GM06990 (cell line): ENCODE measurements around the gene PLBD2.

Experiments
- DNase-seq: peaks from one replicate; pipeline ENCODE4 v3.0.0-alpha.2; 2011; ENCODE audit not compliant: insufficient read length; ENCODE audit errors: extremely low read depth
- H3K27me3 ChIP-seq: replicated peaks from 2 replicates; pipeline ENCODE4 v1.6.0; 2011; ENCODE audit warnings: low read length; ENCODE audit not compliant: control insufficient read depth, insufficient read depth
- H3K36me3 ChIP-seq: 2 replicates; pipeline ENCODE4 v1.5.1; 2011; ENCODE audit warnings: low read length; ENCODE audit not compliant: control insufficient read depth, insufficient read depth
- H3K4me3 ChIP-seq: replicated peaks from 2 replicates; pipeline ENCODE4 v1.5.1; 2011; ENCODE audit warnings: low read depth, mild to moderate bottlenecking, control low read depth, low read length
- TF ChIP-seq, protein P1 (sequence below): IDR thresholded peaks from 2 replicates; pipeline ENCODE4 v1.5.1; 2011; ENCODE audit warnings: low read length, control low read depth, mild to moderate bottlenecking, inconsistent platforms; ENCODE audit not compliant: insufficient read depth, poor library complexity, severe bottlenecking

The PLBD2 gene

DNA sequence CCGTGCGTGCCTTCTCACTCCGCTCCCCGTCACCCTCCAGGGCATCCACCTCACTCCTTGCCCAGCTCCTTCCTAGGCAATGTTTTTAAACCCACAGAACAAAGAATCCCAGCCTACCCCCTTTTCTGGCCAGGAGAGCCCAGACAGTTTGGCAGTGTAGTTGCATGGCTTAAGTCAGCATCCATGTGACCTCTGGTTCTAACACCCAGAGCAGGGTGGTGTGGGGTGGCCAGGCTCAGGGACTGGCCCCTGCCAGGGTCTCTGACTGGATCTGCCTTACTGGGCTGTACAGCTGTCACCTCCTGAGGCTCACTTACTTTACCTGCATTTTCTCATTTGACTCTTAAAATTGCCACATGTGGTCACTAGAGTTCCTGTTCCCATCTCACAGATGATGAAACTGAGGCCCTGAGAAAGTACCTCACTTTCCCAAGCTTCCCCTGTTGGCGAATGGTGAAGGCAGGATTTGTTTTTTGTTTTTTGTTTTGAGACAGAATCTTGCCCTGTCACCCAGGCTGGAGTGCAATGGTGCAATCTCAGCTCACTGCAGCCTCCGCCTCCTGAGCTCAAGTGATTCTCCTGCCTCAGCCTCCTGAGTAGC is 27.0 kb downstream of the PLBD2 start:
- H3K27me3 ChIP-seq, result no peaks in the 10 kb centered on the region

DNA sequence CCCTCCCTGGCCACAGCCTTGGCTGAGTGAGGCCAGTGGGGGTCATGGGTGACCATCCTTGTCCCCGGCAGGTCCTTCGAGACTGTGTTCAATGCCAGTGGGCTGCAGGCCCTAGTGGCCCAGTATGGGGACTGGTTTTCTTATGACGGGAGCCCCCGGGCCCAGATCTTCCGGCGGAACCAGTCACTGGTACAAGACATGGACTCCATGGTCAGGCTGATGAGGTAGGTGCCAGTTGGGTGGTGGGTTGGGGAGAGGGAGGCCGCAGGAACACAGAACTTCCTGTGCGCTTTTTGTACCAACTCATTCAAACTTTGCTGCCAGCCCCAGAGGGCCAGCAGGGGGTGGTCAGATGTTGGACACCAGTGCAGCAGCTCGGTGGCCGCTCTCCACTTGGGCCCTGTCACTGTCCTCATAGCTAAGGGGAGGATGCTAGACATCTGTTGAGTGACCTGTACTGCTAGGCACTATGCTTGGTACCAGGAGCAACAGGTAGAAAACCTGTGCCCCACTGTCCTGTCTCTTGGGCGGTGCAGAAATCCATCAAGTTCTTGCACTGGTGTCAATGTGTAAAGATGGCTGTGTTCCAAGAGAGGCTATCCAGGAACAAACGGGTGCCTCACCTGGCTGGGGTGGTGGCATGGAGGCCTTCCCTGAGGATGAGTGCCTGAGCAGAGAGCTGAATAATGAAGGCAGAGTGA is 28.6 kb downstream of the PLBD2 start:
- no peak for DNase-seq
- TF ChIP-seq, protein P1, sequence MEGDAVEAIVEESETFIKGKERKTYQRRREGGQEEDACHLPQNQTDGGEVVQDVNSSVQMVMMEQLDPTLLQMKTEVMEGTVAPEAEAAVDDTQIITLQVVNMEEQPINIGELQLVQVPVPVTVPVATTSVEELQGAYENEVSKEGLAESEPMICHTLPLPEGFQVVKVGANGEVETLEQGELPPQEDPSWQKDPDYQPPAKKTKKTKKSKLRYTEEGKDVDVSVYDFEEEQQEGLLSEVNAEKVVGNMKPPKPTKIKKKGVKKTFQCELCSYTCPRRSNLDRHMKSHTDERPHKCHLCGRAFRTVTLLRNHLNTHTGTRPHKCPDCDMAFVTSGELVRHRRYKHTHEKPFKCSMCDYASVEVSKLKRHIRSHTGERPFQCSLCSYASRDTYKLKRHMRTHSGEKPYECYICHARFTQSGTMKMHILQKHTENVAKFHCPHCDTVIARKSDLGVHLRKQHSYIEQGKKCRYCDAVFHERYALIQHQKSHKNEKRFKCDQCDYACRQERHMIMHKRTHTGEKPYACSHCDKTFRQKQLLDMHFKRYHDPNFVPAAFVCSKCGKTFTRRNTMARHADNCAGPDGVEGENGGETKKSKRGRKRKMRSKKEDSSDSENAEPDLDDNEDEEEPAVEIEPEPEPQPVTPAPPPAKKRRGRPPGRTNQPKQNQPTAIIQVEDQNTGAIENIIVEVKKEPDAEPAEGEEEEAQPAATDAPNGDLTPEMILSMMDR, result no peak
- H3K27me3 ChIP-seq, result no peaks in the 10 kb centered on the region
- H3K4me3 ChIP-seq, result no peak overlapping the region
- H3K36me3 ChIP-seq, result peaks cover 2% of the 10 kb centered on the region

More for the DNA sequence above, 27.0 kb downstream of the PLBD2 start:
- no peak for DNase-seq
- H3K36me3 ChIP-seq, result peaks cover 2% of the 10 kb centered on the region
- TF ChIP-seq, protein P1, result no peak
- no peak overlapping the region for H3K4me3 ChIP-seq

DNA sequence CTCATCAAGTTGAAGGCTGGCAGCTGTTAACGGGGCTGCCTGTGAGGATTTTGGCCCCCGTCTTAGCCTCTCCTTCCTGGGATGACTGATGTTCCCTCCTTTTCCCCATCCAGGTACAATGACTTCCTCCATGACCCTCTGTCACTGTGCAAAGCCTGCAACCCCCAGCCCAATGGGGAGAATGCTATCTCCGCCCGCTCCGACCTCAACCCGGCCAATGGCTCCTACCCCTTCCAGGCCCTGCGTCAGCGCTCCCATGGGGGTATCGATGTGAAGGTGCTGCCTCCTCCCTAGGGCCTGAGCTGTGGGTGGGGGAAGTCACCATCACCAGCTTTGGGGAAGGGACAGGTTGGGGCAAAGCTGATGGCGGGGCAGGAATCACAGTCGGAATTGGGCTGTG is 29.2 kb downstream of the PLBD2 start:
- no peak for DNase-seq
- TF ChIP-seq, protein P1, result no peak
- peaks cover 2% of the 10 kb centered on the region for H3K36me3 ChIP-seq
- no peak overlapping the region for H3K4me3 ChIP-seq
- H3K27me3 ChIP-seq, result no peaks in the 10 kb centered on the region

DNA sequence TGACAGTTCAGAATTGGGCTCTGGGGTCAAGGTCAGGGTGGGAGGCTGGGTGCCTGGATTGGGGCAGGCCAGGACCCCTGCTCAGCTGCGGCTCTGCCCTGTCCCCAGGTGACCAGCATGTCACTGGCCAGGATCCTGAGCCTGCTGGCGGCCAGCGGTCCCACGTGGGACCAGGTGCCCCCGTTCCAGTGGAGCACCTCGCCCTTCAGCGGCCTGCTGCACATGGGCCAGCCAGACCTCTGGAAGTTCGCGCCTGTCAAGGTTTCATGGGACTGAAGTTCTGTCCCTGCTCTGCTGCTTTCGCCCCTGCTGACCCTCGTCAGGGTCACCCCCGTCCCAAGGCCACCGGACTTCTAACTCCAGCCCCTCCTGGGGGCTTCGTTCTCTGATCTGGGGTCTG is 30.0 kb downstream of the PLBD2 start:
- TF ChIP-seq, protein P1, result no peak

DNA sequence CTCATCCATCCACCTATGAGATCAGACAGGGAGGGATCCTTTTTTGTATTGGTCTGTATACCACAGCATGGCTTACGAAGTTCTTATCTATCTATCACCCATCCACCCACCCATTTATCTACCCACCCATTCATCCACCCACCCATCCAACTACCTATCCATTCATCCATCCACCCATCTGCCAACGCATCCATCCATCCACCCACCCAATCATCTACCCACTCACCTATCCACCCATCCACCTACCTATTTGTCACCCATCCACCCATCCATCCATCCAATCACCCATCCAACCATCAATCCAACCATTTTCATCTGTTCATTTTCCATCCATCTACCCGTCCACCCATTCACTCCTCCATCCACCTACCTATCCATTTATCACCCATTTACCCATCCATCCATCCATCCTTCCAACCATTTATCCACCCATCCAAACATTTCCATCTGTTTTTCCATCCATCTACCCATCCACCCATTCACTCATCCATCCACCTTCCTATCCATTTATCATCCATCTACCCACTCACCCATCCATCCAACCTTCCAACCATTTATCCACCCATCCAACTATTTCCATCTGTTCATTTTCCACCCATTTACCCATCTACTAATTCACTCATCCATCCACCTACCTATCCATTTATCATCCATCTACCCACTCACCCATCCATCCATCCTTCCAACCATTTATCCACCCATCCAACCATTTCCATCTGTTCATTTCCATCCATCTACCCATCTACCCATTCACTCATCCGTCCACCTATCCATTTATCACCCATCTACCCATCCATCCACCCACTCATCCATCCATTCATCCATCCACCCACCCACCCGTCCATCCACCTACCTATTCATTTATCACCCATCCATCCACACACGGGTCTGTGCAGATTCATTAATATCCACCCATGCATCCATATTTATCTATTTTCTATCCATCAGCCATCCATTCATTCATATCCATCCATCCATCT is 32.0 kb downstream of the PLBD2 start:
- no peak for DNase-seq
- TF ChIP-seq, protein P1, result no peak
- Histone ChIP-seq H3K27me3 (no peaks in the 10 kb centered on the region), H3K36me3 (peaks cover 2% of the 10 kb centered on the region), H3K4me3 (no peak overlapping the region)

More for the DNA sequence above, 30.0 kb downstream of the PLBD2 start:
- no peaks in the 10 kb centered on the region for H3K27me3 ChIP-seq
- no peak for DNase-seq
- H3K4me3 ChIP-seq, result no peak overlapping the region
- peaks cover 2% of the 10 kb centered on the region for H3K36me3 ChIP-seq
